HG03280 (cell line): ENCODE measurements around the gene TSPAN15.
"Not testable (repeated sequence)": the region's sequence is repeated elsewhere in the genome, so short reads cannot be mapped to it uniquely, and the experiment has no call there.

Experiments
- ATAC-seq: cut with Tn5 transposase; IDR thresholded peaks from one replicate; pipeline ENCODE4 v1.9.1; 2021; ENCODE audit warnings: mild to moderate bottlenecking, moderate library complexity; ENCODE audit not compliant: unreplicated experiment

TSPAN15 gene

DNA sequence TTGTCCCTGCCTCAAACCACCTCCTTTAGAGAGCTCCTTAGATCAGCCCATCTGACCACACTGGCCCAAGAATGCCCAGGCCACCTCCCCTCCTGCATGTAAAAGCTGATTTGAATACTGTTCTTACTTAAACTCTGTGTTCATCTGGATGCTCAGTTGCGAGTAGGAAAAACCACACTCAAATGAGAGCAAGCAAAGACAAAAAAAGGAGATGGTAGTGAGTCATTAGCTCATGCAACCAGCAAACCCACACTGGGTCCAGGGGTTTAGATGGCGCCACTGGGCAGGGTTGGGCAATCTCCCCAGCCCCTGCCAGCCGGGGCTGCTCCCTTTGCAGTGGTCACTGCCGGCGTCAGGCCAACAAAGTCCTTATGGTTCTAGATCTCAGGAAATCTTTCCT lies 32.7 kb downstream of the TSPAN15 start:
- no peak for ATAC-seq

DNA sequence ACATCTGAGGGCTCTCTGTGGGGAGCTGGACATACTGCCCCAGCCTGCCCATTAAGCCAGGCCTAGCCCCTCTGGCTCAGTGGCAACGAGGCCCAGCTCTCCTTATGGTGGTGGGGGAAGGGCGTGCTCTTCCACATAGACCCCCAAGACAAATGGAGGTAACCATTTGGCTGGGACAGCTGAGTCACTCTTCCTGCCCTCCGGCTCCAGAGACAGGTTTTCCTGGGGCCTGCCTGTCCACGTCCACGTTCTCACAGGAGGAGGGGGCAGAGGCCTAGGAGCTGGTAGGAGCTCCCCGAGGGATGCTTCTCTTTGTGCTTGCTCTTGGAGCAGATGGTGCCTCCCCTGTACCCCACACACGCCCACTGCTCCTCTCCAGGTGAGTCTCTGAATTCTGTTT lies 33.5 kb downstream of the TSPAN15 start:
- no peak for ATAC-seq

DNA sequence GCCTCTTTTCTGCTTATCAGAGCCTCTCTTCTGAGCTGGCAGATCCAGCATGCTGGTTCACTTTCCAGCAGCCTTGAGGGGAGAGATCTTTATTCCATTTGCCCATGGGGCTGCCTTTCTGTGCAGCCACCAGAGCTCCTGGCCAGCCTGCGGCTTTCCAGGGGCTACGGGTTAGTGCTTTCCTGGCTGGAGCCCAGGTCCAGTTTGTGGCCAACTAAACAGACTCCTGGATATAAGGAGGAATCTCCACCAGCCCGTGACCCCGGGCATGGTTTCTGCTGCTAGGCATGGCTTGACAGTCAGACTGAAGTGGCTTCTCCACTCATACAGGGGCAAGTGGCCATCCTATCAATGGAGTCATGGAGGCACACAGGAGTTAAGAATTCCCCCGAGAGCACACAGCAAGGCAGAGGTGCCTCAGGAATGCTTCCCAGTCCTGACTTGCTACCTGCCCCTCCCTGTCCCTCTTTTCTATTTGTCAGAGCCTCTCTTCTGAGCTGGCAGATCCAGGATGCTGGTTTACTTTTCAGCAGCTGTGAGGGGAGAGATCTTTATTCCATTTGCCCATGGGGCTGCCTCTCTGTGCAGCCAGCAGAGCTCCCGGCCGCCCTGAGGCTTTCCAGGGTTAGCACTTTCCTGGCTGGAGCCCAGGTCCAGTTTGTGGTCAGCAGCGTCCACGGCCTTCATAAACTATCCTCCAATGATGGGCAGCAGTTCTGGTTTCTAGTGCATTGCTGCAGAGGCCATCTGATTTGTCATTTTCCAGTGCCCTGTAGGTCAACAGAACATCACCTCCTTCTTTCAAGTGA lies 35.9 kb downstream of the TSPAN15 start:
- ATAC-seq: no peak

GRCh38 chr10:69488149-69488844 lies 37.0 kb downstream of the TSPAN15 start:
- ATAC-seq: not testable (repeated sequence)

GRCh38 chr10:69488856-69489255 lies 37.6 kb downstream of the TSPAN15 start:
- not testable (repeated sequence) for ATAC-seq

- no peak for ATAC-seq
Measured at GRCh38 chr10:69489506-69490090, 38.3 kb downstream of the TSPAN15 start.

- no peak for ATAC-seq
Measured at GRCh38 chr10:69490876-69491275, 39.6 kb downstream of the TSPAN15 start.

DNA sequence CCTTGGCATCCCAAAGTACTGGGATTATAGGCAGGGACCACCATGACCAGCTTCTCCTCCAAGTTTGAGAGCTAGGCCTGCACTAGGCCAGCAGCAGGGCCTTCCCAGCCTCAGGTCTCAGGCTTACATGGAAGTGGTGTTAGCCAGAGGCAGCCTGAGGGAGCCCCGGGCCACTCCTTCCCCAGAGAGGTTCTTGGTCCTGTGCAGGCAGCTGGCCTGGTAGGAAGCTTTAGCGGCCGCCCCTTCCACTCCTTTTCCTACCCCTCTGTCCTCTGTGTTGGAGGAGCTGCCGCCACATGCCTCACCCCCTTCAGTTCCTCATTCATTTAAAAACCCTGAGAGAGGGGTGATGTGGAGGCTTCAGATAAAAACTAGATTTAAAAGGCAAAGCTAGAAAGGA lies 40.3 kb downstream of the TSPAN15 start:
- no peak for ATAC-seq

DNA sequence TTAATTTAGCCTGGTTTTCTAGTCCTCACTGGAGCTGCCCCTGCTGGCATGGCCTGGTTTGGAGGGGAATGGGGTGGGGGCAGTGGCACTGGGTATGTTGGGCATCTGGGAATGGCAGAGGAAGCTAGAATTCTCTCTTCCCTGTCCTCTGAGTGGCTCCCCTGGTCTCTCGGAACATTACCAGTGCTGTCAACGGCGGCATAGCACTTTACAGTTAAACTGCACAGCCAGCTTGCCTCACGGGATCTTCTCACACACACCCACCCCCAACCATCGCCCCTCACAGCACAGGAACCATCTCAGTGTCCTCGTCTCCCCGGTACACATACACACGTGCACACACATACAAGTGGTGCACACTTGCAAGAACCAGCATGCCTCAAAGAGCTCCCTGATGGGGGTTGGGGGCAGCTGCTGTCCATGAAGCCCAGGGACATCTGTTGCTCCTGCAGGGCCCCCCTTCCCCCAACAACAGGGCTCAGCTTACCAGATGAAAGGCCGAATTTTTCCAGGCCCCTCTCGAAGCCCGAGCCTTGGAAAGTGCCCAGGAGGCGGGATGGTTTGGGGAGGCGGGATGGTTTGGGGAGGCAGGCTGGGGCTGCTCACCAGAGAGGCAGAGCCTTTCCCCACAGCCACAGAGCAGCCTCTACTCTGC lies 41.0 kb downstream of the TSPAN15 start:
- no peak for ATAC-seq

DNA sequence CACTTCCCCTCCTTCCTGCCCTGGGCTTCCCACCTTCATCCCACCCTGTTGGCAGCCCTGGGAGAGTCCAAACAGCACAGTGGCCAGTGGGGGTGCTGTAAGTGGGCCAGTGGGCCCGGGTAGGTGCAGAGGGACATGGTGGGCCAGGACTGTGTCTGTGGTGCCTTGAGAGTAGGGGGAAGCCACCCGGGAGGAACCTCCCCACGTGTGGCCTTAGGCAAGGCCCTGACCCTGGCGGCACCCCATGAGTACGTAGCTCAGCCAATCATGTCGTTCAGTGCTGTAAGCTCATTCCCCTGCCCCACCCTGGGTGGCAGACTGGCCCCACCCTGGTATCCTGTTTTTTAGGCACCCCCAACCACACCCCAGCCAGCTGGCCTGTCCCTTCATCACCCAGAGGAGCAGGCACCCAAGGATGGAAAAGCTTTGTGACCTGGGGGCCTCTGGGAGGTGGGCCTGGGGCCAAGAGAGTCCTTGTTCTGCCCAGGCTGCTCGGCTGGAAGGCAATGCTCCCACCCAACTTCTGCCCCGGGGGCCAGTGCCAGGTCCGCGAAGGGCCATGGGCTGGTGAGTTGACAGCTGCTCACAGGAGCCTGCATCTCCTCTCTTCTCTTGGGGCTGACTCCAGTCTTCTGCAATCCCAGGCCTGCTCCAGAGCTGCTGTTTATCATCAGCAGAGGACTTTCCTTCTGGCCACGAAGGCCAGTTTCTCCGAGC lies 41.6 kb downstream of the TSPAN15 start:
- no peak for ATAC-seq

DNA sequence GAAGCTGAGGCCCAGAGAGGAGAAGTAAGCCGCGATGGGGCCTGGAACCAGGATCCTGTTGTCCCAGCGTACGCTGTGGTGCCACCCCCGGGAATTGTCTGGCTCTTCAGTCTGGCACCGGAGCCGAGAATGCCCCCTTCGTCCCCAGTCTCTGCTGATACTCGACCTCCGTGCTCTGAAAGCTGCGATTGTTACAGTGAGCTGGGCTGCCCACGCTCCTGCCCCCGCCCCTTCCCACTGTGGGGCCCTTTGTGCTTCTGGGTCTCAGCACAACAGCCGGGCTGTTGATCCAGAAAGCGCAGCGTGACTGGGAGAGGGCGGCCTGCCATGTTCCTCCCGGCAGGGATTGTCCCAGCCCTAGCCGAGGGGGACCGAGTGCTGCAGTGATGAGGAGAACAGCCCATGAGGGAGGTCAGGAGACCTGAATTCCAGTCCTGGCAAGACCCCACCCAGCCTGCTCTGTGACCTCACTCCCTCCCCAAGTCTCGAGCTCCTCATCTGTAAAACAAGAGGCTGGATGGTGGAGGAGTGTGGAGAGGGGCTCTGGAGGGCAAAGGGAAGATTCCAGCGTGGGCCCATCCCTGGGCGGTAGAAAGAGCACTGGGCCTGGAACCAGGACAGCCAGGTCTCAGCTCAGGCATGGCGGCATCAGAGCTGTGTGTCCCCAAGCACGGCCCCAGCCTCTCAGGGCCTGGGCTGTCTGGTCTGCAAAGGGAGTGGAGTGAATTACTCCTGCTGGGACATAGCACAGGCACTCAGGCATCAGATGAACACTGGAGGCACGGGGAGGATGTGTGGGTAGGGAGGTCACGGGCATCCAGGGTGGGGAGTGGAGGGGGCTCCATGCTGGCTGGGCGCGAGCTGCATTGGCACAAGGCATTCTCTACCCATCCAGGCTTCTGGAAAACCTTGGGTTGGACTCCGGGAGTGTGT lies 43.6 kb downstream of the TSPAN15 start:
- no peak for ATAC-seq

GRCh38 chr10:69495666-69496065 lies 44.4 kb downstream of the TSPAN15 start:
- ATAC-seq: no peak

- no peak for ATAC-seq
Measured at GRCh38 chr10:69496352-69497230, 45.3 kb downstream of the TSPAN15 start.

- ATAC-seq: no peak
Measured at GRCh38 chr10:69497231-69497561, 45.9 kb downstream of the TSPAN15 start.

DNA sequence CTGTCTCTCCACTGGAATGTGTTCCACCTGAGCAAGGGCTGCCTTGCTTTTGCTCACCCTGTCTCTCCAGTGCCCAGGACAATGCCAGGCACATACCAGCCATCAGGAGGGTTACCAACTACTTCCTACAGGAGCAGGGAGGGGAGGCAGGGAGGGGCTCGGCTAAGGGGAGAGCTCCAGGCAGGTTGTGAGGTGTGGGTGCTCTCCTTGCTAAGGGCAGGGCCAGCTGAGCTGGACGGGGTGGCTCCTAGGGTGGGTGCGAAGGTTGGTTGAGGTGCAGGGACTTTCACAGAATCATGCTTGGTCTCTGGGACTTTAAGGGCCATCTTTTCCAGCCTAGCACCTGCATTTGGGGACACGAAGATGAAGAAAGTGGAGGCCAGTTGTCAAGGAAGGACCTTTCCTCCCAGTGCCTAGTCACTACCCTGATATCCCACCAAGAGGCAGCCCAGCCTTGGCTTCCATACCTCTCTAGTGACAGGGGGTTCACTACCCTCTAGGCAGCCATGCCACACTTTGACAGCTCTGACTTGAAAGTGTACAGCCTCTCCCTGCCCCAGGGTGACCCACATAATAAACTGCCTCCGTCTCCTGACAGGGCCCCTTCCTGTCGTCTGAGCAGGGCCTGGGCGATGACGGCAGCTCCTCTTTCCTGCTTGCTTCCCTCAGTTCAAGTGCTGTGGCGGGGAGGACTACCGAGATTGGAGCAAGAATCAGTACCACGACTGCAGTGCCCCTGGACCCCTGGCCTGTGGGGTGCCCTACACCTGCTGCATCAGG lies 46.5 kb downstream of the TSPAN15 start:
- ATAC-seq: no peak

DNA sequence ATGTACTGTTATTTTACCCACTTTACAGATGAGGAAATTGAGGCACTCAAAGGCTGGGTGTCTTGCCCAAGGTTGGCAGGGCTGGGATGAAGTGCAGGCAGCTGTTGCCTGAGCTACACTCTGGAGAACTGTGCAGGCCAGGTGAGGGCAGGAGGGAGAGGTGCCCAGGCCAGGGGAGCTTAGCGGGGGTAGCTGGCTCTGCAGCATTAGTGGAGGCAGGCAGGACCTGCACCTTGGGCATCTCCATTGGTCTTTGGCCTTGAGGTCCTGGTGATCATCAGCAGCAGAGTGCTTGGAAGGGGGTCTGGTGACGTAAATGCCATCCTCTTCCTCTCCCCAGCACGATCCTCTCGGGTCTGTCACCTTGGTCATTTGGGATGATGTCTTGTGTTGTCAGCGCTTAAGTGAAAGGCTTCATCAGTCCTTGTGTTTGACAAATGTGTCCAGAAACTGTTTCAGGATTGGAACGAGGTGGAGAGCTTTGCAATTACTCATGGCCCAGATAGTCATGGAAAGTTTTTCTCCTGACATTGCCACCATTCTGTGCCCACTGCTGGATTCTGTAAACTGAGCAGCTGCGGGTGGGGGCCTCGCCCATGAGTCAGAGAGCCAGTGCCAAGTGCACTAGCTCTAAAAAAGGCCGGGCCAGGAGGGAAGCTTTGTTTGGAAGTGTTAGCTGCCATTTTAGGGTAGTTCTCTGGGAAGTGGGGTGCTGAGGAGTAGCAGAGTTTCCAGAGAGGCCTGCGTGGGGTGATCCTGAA lies 47.6 kb downstream of the TSPAN15 start:
- no peak for ATAC-seq
